HEK293 (cell line): Measurements from ENCODE around the gene TPD52L2.

Source experiments
- CTCF ChIP-seq: fragments of 450-650 bp; formaldehyde crosslinking; IDR thresholded peaks from 2 replicates; pipeline ENCODE4 v1.5.1; 2016; ENCODE audit warnings: missing biosample characterization, missing genetic modification characterization
- HOXD13 ChIP-seq: sonication (generic); formaldehyde crosslinking; IDR thresholded peaks from 2 replicates; pipeline ENCODE4 v1.8.0; 2022; ENCODE audit warnings: missing genetic modification reagents, borderline replicate concordance
- PBX3 ChIP-seq: sonication (generic); formaldehyde crosslinking; IDR thresholded peaks from 2 replicates; pipeline ENCODE4 v1.8.1; 2022; ENCODE audit warnings: mild to moderate bottlenecking, moderate library complexity, missing genetic modification reagents
- ZBTB17 ChIP-seq: fragments of 450-650 bp; formaldehyde crosslinking; IDR thresholded peaks from 2 replicates; pipeline ENCODE4 v1.5.1; 2016; ENCODE audit warnings: missing biosample characterization, missing genetic modification characterization
- ZBTB49 ChIP-seq: fragments of 450-650 bp; formaldehyde crosslinking; IDR thresholded peaks from 2 replicates; pipeline ENCODE4 v1.5.1; 2016; ENCODE audit warnings: missing biosample characterization, missing genetic modification characterization, low read depth
- ZNF10 ChIP-seq: fragments of 450-650 bp; formaldehyde crosslinking; IDR thresholded peaks from 2 replicates; pipeline ENCODE4 v1.5.1; 2017; ENCODE audit warnings: missing biosample characterization, missing genetic modification characterization
- ZNF175 ChIP-seq: fragments of 450-650 bp; formaldehyde crosslinking; IDR thresholded peaks from 2 replicates; pipeline ENCODE4 v1.5.1; 2016; ENCODE audit warnings: missing biosample characterization, missing genetic modification characterization
- ZNF23 ChIP-seq: fragments of 450-650 bp; formaldehyde crosslinking; IDR thresholded peaks from 2 replicates; pipeline ENCODE4 v1.5.1; 2016; ENCODE audit warnings: missing biosample characterization, missing genetic modification characterization, borderline replicate concordance
- ZNF274 ChIP-seq, 2 experiments: fragments of 200-500 bp in 1 of 2; fragments of 450-650 bp in 1 of 2; sonication (Bioruptor generic) in 1 of 2; formaldehyde crosslinking in 1 of 2; IDR thresholded peaks; 2 replicates each; pipeline versions ENCODE4 v1.5.1 to v1.6.1; 2014 to 2016; ENCODE audit warnings: borderline replicate concordance in 1 of 2, inconsistent platforms in 1 of 2, low read length in 1 of 2, missing biosample characterization in 1 of 2, missing genetic modification characterization in 1 of 2
- ZNF280D ChIP-seq: fragments of 450-650 bp; formaldehyde crosslinking; IDR thresholded peaks from 2 replicates; pipeline ENCODE4 v1.5.1; 2016; ENCODE audit warnings: missing biosample characterization, missing genetic modification characterization
- ZNF76 ChIP-seq: fragments of 450-650 bp; formaldehyde crosslinking; IDR thresholded peaks from 2 replicates; pipeline ENCODE4; 2016; ENCODE audit warnings: low read depth, missing biosample characterization, missing genetic modification characterization, borderline replicate concordance
- ZXDB ChIP-seq: fragments of 450-650 bp; formaldehyde crosslinking; IDR thresholded peaks from 2 replicates; pipeline ENCODE4 v1.5.1; 2016; ENCODE audit warnings: missing biosample characterization, missing genetic modification characterization

GRCh38 chr20:63886921-63887320 is 21.9 kb downstream of the TPD52L2 start:
- TF ChIP-seq HOXD13 (CRISPR knock-in tag): no peak
- TF ChIP-seq ZNF175: no peak
- TF ChIP-seq ZBTB17 (tag by site-specific recombination): no peak
- TF ChIP-seq CTCF: no peak
- TF ChIP-seq ZNF76 (tag by site-specific recombination): no peak
- TF ChIP-seq ZXDB (tag by site-specific recombination): no peak
- no peak for TF ChIP-seq ZBTB49
- no peak for TF ChIP-seq ZNF274 (IDR thresholded peaks at IDR 0.05; ENCODE audit: low read length)
- TF ChIP-seq ZNF274 (tag by site-specific recombination; IDR thresholded peaks at IDR 0.05; ENCODE audit: borderline replicate concordance): no peak
- TF ChIP-seq PBX3 (CRISPR knock-in tag): no peak
- TF ChIP-seq ZNF10 (tag by site-specific recombination): no peak
- no peak for TF ChIP-seq ZNF23 (tag by site-specific recombination)
- no peak for TF ChIP-seq ZNF280D (tag by site-specific recombination)
